Testis (tissue), 3 donors: ENCODE results near the gene ANAPC2. TPM values are rescaled to one million over a fixed set of nuclear protein-coding genes. Genes with fewer than 3 reads are reported as not detected.

Source experiments
- DNase-seq: peaks from one replicate; pipeline ENCODE4 v3.0.0-alpha.2; 2019
- H3K27ac ChIP-seq, 2 donors: fragments of 200-600 bp; sonication (generic); one replicate each; pipeline ENCODE4 v1.5.1; 2019
- H3K27me3 ChIP-seq: fragments of 200-600 bp; sonication (generic); one replicate; pipeline ENCODE4 v1.5.1; 2019
- H3K36me3 ChIP-seq: fragments of 200-600 bp; sonication (generic); one replicate; pipeline ENCODE4 v1.5.1; 2017; ENCODE audit warnings: low read depth; ENCODE audit errors: missing control alignments
- H3K4me1 ChIP-seq: fragments of 200-600 bp; sonication (generic); one replicate; pipeline ENCODE4 v1.5.1; 2019
- H3K4me3 ChIP-seq, 2 donors: fragments of 200-600 bp; sonication (generic); one replicate each; pipeline ENCODE4 v1.5.1; 2017 to 2019
- H3K9me3 ChIP-seq: fragments of 200-600 bp; sonication (generic); one replicate; pipeline ENCODE4 v1.5.1; 2017
- POLR2A ChIP-seq: fragments of 450-650 bp; IDR thresholded peaks from one replicate; pipeline ENCODE4 v1.6.1; 2017; ENCODE audit warnings: antibody characterized with exemption, mild to moderate bottlenecking, moderate library complexity
- WGBS, 2 donors: methylation state at CpG; one replicate each; pipeline ENCODE4 v1.1.5; 2018; 5-methylcytosine and 5-hydroxymethylcytosine counted together
- intact Hi-C: fragments of 100-400 bp; cut with DNase I; formaldehyde crosslinking; loops from one replicate; pipeline ENCODE4 v1.15.1; 2023; ENCODE audit warnings: low total_unique reads
- polyA plus RNA-seq: library from polyadenylated mRNA; stranded (reverse); fragments of 350-450 nt; fragmentation: Illumina TruSeq; extraction: RNeasy Lipid Tissue Mini Kit (QIAGEN cat#74804); gene quantifications from one replicate; pipeline ENCODE4 v1.2.3, GENCODE V29; 2014; ENCODE audit warnings: low read depth, low replicate concordance; ENCODE audit not compliant: insufficient read depth
- total RNA-seq, 2 donors: library from RNA; depleted of rRNA; stranded (reverse); fragments of >200 nt; gene quantifications; one replicate each; pipeline ENCODE4 v1.2.3, GENCODE V29; 2016
- TF ChIP-seq, protein P1 (sequence below), 3 experiments: fragments of 450-650 bp in 2 of 3; fragments of 200-600 bp in 1 of 3; sonication (generic) in 1 of 3; IDR thresholded peaks; one replicate each; pipeline ENCODE4 v1.5.1; 2016 to 2019; ENCODE audit warnings: antibody characterized with exemption in 3 of 3, mild to moderate bottlenecking in 2 of 3, moderate library complexity in 1 of 3

ANAPC2 gene
- total and polyA plus RNA-seq, 3 donors from 2014 or later = 80.6 to 98.5 (median 91.0) TPM

DNA sequence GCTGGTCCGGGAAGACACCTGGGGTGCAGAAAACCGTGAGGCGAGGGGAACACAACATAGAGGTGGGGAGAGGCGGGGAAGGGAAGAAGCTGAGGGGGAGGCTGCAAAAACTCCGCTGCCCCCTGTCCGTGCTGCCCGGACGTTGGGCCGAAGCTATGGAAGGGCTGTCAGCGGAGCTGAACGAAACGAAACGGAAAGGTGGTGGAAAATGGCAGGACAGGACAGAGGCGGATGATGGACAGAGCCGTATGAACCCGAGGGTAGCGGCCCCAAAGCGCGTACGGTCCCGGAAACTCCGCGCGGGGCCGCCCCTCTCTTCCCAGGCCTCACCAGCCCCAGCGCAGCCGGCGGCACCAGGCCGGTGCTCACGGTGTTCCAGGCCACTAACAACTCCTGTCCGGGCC, 272 bp downstream of the ANAPC2 start:
- WGBS, 2 donors = 0 to 1% methylated on average over 16 to 31 of the region's 31 CpGs
- intact Hi-C loops = no loop called here
- peak overlapping the region in 1 of 2 donors; percentile 86 for H3K27ac ChIP-seq
- H3K4me3 ChIP-seq = peak overlapping the region; percentile 96 to 98
- TF ChIP-seq POLR2A = no peak
- TF ChIP-seq, protein P1, sequence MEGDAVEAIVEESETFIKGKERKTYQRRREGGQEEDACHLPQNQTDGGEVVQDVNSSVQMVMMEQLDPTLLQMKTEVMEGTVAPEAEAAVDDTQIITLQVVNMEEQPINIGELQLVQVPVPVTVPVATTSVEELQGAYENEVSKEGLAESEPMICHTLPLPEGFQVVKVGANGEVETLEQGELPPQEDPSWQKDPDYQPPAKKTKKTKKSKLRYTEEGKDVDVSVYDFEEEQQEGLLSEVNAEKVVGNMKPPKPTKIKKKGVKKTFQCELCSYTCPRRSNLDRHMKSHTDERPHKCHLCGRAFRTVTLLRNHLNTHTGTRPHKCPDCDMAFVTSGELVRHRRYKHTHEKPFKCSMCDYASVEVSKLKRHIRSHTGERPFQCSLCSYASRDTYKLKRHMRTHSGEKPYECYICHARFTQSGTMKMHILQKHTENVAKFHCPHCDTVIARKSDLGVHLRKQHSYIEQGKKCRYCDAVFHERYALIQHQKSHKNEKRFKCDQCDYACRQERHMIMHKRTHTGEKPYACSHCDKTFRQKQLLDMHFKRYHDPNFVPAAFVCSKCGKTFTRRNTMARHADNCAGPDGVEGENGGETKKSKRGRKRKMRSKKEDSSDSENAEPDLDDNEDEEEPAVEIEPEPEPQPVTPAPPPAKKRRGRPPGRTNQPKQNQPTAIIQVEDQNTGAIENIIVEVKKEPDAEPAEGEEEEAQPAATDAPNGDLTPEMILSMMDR (IDR thresholded peaks at IDR 0.05) = no peak
- H3K36me3 ChIP-seq = no peaks in the 10 kb centered on the region
- H3K9me3 ChIP-seq = no peaks in the 10 kb centered on the region
- no peak for DNase-seq
- H3K27me3 ChIP-seq = no peaks in the 10 kb centered on the region
- peaks cover 26% of the 10 kb centered on the region for H3K4me1 ChIP-seq

DNA sequence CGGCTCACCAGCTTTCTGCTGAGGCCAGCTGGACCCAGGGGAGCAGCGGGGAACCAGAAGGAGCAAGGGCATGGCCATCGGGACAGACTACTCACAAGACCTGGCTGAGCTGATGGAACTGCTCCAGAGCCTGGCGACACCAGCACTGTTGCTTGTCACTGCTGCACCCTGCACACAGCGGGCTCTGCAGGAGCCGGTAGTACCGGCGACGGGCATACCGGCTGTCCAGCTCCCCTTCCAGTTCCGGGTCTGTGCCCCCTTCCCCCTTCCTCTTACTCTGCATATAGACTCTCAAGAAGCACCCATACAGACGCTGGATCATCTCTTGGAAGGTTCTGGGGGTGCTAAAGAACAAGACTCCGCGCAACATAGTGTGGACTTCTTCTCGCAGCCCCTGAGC, 974 bp downstream of the ANAPC2 start:
- no peak overlapping the region for H3K27ac ChIP-seq
- TF ChIP-seq, protein P1 (IDR thresholded peaks at IDR 0.05) = no peak
- no peak for TF ChIP-seq POLR2A
- no peaks in the 10 kb centered on the region for H3K27me3 ChIP-seq
- WGBS, 2 donors = 52 to 76% methylated on average over 15 of the region's 15 CpGs
- peaks cover 26% of the 10 kb centered on the region for H3K4me1 ChIP-seq
- no peaks in the 10 kb centered on the region for H3K9me3 ChIP-seq
- no peak for DNase-seq
- H3K36me3 ChIP-seq = no peaks in the 10 kb centered on the region
- H3K4me3 ChIP-seq = peak overlapping the region; percentile 96 to 98
- intact Hi-C loops = no loop called here

DNA sequence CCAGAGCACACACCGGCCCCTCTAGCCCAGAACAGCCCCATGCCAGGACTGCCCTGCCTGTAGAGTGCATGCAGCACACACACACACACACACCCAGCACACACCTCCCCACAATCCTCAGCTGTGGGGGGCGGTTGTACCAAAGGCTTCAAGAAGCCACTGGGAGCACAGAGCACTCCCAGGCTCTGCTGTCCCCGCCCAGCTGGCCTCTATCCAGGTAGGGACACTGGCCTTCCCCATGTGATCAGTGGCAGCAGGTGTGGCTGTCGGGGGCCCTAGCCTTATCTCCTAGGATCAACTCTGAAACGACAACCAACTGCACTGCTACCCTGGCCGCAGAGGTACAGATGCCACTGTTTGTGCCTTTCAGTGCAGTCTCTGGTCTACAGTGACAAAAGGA, 2.0 kb downstream of the ANAPC2 start:
- TF ChIP-seq POLR2A = no peak
- TF ChIP-seq, protein P1 (IDR thresholded peaks at IDR 0.05) = no peak
- no peak overlapping the region for H3K27ac ChIP-seq
- no peak for DNase-seq
- no peaks in the 10 kb centered on the region for H3K36me3 ChIP-seq
- peaks cover 26% of the 10 kb centered on the region for H3K4me1 ChIP-seq
- 68 to 74% methylated on average over 3 to 6 of the region's 6 CpGs for WGBS, 2 donors
- intact Hi-C loops = no loop called here
- no peak overlapping the region for H3K4me3 ChIP-seq
- no peaks in the 10 kb centered on the region for H3K27me3 ChIP-seq
- no peaks in the 10 kb centered on the region for H3K9me3 ChIP-seq

DNA sequence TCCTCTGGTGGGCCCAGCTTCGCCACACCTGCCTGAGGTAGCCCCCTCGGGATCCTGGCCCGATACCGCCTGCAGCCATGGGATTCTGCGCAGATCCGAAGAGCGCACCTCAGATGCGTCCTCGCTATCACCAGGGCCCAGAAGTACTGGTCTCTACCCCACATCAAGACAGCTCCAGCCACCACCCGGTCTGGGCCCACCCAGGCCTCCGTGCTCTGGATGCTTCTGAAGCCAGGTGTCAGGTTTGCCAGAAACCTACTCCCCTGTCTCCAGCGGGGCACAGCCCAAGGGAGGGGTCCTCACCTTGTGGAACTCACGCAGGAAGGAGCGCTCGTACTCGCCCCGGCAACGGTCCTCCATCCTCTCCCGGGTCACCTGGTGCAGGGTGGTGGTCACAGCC, 2.4 kb downstream of the ANAPC2 start:
- Histone ChIP-seq H3K27me3 (no peaks in the 10 kb centered on the region), H3K9me3 (no peaks in the 10 kb centered on the region), H3K4me1 (peaks cover 26% of the 10 kb centered on the region), H3K36me3 (no peaks in the 10 kb centered on the region), H3K27ac (no peak overlapping the region), H3K4me3 (no peak overlapping the region)
- intact Hi-C loops = no loop called here
- WGBS, 2 donors = 95% methylated on average over 19 of the region's 19 CpGs; no CpG with 5 or more reads in 1 of the 2 donors
- DNase-seq = no peak
- TF ChIP-seq, protein P1 (IDR thresholded peaks at IDR 0.05) = no peak
- no peak for TF ChIP-seq POLR2A

DNA sequence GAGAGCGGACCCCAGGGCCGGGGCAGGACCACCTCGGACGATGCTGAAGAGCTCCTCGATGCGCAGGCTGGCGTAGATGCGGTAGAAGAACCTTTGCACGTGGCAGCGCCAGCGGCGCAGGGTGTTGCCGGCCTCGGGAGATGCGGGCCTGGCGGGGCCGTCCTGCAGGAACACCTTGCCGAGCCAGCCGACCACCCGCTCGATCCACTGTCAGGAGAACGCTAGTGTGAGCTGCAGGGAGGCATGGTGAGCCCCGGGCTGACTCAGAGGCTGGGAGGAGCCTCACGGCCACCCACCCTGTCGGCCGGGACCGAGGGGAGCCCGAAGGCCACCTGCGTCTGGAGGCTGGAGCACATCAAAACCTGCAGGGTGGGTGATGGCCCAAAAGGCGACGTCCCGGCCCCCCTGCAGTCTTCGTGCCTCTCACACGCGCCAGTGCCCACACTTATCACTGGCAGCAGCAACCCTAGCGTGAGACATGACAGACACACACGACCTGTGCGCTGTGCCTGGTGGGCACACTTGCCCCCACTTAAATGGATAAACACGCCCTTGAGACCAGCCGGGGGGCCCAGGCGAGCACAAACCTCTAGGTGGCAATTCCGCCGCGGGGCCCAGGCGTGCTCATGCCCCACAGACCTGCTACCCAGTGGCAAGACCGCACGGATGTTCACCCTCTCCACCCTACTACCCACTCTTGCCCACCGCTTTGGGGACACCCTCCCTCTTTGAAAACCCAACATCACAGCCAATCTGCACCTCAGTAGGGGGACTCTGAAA, 3.3 kb downstream of the ANAPC2 start:
- Histone ChIP-seq H3K27ac (no peak overlapping the region), H3K4me1 (peaks cover 25% of the 10 kb centered on the region), H3K9me3 (no peaks in the 10 kb centered on the region), H3K27me3 (no peaks in the 10 kb centered on the region), H3K36me3 (no peaks in the 10 kb centered on the region), H3K4me3 (no peak overlapping the region)
- 91 to 92% methylated on average over 34 to 48 of the region's 48 CpGs for WGBS, 2 donors
- TF ChIP-seq, protein P1 (IDR thresholded peaks at IDR 0.05) = no peak
- no peak for TF ChIP-seq POLR2A
- no peak for DNase-seq
- intact Hi-C loops = no loop called here
